GM19463 (cell line): ENCODE measurements around the gene MAPRE2.
"Not testable (repeated sequence)": the region's sequence is repeated elsewhere in the genome, so short reads cannot be mapped to it uniquely, and the experiment has no call there.

Experiments used
- ATAC-seq: cut with Tn5 transposase; IDR thresholded peaks from one replicate; pipeline ENCODE4 v1.9.1; 2021; ENCODE audit warnings: mild to moderate bottlenecking, moderate library complexity; ENCODE audit not compliant: unreplicated experiment

MAPRE2 gene

DNA sequence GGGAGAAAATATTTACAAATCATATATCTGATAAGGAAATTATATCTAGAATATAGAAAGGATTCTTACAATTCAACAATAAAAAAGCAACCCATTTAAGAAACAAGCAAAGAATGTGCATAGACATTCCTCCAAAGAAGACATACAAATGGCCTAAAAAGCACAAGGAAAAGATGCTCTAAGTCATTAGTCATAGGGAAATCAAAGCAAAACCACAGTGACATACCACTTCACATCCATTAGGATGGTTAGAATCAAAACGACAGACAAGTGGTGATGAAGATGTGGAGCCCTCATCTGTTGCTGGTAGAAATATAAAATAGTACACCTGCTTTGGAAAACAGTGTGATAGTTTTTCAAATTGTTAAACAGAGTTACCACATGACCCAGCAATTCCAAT, 48.2 kb downstream of the MAPRE2 start:
- no peak for ATAC-seq

DNA sequence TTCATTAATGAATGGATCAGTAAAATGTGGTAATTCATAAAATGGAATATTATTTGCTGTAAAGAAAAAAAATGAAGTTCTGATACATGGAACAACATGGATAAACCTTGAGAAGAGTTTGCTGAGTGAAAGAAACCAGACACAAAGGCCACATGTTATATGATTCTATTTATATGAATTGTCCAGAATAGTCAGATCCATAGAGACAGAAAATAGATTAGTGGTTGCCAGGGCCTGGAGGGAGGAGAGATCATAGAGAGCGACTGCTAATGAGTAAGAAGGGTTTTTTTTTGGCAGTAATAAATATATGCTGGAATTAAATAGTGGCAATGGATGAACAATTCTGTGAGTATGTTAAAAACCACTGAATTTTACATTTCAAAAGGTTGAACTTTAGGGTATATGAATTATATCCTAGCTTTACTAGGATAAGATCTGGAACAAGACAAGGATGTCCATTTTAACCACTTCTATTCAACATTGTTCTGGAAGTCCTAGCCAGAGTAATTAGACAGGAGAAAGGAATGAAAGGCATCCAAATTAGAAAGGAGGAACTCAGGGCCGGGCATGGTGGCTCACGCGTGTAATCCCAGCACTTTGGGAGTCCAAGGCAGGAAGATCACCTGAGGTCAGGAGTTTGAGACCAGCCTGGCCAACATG, 48.8 kb downstream of the MAPRE2 start:
- ATAC-seq: no peak

GRCh38 chr18:35091841-35092240, 50.6 kb downstream of the MAPRE2 start:
- no peak for ATAC-seq

DNA sequence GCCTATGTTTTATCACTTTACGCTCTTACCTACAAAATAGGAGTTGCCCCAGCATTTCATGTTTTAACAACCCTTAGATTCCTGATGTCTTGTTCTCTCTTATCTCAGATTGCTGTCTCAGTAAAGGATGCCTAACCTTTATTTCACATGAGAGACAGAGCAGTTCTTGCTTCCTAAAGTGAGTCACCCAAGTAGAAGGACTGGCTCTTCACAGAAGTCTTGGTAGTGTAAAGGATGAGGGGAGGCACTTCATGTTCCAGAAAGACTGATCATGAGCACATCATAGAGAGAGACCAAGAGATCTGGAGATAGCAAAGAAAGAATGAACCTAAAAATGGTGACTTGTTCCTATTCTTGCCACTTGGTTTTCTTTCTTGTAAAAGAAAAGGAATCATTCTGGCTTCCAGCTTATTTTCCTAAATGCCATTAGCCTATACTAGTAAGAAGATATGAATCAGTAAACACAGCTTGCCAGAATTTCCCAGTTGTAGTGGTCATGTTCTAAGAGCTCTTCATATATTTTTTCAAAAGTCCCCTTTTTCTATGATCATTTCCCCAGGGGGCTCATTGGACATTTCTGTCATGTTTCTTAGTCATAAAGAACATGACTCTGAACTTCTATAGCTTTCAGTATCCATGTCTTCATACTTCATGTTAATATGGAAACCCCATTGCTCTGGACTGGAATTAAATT, 54.9 kb downstream of the MAPRE2 start:
- ATAC-seq: peak; percentile 86

DNA sequence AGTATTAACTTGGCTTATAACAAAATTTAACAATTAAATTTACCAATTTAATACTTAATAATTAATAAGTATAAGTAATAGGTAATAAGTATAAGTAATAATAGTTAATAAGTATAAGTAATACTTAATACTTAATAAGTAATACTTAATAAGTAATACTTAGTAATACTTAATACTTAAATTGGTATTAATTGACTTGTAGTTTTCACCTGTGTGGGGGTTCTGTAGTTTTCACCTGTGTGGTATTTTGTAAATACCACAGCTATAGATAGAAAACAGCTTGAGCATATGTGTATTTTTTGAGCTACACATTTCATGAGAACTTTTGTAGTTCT, 55.4 kb downstream of the MAPRE2 start:
- ATAC-seq: no peak

- ATAC-seq: no peak
Observed at GRCh38 chr18:35097195-35097594, 56.0 kb downstream of the MAPRE2 start.

DNA sequence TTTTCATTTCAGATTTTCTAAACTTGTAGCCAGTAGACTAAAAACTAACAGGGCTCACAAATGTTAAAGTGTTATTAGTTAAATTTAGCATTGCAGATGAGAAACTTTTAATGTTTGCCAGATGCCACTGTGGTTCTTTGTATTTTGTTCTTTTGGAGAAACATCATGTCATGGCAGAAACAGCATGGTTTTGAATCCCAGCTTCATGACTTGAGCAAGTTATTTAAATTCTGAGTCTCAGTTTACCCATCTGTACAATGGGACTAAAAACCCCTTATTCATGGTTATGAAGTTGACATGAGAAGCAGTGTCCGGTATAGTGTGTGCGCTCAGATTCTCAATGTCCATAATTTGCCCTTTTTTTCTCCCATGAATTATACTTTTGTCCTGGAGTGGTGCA, 56.5 kb downstream of the MAPRE2 start:
- ATAC-seq: no peak

DNA sequence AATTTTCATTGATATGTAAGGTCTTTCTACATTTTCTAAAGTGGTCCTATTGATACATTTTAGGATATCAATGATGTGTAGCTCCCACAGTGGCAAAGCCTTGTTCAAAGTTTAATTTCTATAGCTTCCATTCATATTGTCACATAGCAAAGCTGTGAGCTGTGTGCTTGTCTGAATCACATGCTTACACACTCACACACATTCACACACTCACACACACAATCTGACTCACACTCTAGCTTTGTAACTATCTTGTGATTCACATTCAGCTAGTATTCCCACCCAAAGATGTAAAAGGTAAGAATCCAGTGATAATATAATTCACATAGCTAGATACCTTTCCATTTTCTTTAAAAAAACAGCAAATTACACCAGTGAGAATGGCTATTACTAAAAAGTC, 58.7 kb downstream of the MAPRE2 start:
- no peak for ATAC-seq

DNA sequence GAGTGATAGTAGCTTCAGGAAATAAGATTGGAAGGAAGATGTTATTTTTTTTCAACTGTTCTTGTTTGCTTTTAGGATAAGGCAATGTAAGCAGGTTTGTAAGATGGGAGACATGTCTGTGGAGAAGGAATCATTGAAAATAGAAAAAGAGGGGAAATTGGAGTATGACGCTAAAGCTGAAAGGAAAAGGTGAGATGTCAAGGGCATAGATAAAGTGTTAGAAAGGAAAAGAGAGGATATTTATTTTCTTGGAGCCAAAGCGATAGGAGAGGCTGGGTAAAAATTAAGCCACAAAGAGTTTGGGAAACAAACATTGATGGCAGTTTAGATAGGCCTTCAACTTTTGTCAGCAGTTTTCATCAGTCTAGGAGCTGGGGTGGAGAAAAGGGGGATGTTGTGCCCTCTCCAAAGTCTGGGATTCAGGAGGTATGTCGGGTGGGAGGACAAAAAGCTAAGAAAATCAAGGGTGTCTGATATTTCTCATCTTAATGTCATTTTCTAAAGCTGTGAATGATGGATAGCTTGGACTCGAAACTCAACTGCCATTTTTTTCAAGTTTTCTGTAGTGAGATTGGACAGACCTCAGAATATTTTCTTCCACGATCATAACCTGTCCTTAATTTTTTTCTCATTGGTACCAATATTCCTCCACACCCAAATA, 63.3 kb downstream of the MAPRE2 start:
- ATAC-seq: no peak

GRCh38 chr18:35106013-35106844, 65.0 kb downstream of the MAPRE2 start:
- ATAC-seq: no peak

- ATAC-seq: no peak
Observed at GRCh38 chr18:35106845-35107148, 65.6 kb downstream of the MAPRE2 start.

DNA sequence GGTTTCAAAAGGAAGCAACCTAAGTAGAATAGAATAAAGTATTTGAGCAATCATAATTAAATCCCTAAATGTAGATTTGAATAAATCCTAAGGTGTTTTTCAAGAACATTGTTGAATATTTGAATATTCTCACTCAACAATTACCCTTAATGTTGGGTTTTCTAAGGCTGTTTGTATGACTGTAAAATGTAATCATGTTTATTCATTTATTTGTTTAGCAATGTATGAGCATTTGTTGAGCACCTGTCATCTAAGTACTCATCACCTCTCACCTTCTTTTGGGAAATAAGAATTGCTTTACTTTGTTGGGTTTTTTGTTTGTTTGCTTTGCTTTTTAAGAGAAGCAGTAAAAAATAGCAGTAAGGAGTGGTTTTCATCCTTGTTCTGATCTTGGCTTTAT, 66.0 kb downstream of the MAPRE2 start:
- ATAC-seq: no peak

- not testable (repeated sequence) for ATAC-seq
Observed at GRCh38 chr18:35108088-35108487, 66.9 kb downstream of the MAPRE2 start.

DNA sequence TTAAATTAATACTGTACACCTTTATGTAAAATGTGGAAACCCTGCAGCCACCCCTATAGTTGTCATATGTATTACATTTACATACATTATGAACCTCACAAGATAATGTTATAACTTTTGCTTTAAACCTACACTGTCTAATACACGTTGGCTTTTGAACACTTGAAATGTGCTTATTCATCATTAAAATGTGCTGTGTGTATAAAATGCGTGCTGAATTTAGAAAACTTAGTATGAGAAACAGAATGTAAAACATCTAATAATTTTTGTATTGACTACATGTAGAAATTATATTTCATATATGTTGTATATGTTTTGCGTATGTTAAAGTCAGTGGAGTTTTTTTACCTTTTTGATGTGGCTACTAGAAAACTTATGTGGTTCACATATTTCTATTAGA, 68.8 kb downstream of the MAPRE2 start:
- no peak for ATAC-seq

GRCh38 chr18:35110554-35111485, 69.6 kb downstream of the MAPRE2 start:
- no peak for ATAC-seq

DNA sequence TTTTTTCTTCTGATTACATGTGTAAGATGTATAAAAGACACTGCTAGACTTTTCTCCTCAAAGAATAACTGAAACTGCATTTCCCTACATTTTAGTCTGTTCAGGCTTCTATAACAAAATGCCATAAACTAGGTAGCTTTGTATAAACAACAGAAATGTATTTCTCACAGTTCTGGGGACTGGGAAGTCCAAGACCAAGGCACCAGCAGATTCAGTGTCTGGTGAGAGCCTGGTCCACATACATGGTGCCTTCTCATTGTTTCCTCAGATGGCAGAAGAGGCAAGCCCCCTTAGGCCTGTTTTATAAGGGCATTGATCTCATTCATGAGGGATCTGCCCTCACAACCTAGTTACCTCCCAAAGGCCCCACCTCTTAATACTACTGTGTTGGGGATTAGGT, 71.5 kb downstream of the MAPRE2 start:
- no peak for ATAC-seq

DNA sequence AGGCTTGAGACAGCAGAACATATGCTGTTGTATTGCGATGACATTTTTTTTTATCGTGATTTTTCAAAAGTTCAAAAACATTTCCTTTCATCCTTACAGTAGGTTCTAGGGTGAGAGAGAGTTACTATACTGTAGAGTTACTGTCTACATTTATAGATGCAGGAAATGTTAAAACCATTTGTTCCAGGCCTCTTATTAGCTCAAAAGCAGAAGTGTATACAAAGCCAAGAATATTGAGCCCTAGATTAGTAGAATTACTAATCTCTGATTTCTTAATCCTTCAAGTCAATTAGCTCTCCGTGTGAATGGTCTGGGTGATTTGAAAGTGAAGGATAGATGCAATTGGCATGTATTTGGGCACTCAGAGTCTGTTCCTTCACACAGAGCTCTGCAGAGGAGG, 73.1 kb downstream of the MAPRE2 start:
- ATAC-seq: no peak

DNA sequence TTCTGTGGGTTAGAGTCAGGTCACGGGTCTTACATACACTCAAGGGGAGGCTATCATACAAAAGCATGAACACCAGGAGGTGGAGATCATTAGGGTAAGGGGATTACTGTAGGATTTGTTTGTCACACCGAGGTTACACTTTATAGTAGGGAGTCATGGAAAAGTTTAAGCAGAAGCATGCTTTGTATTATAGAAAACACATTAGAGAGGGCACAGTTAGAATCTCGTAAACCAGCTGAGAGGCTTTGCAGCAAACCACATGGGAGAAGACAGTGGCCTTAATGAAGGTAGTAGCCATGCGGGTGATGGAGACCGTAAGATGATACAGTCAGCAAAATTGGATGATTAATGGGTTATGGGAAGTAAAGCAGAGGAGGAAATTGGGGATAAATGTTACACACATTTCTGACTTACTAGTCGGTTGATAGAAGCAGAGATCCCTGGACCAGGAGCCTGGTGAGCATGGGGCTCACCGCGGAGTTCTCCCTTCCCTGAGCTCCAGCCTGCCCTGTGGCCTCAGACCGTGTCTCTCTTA, 75.6 kb downstream of the MAPRE2 start:
- ATAC-seq: no peak

DNA sequence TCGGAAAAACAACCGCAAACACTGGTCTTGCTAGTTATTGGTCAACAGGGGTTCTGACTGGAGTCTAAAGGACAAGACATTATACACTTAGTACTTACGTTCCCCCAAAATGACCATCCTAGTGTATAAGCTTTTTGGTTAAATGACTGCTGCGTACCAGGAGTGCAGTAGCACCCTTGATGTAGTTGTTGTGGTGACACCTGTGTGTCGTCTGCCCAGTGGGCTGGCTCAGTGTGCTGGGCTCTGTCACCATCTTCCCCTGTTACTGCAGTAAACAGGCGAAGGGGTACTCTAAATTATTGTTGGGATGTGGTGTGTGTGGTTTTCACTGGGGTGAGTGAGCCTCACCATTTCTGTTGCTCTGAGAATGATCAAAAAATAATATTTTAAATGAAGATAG, 76.2 kb downstream of the MAPRE2 start:
- no peak for ATAC-seq

GRCh38 chr18:35117951-35118411, 76.8 kb downstream of the MAPRE2 start:
- ATAC-seq: no peak
